Muscle layer of duodenum (tissue), 2 donors: ENCODE data around the gene NUAK2.
"Not testable (repeated sequence)": the region's sequence is repeated elsewhere in the genome, so short reads cannot be mapped to it uniquely, and the experiment has no call there.

Experiments used
- H3K27ac ChIP-seq: one replicate; pipeline ENCODE4 v1.7.0; 2013; ENCODE audit warnings: mild to moderate bottlenecking, low read length
- H3K27me3 ChIP-seq: one replicate; pipeline ENCODE4 v1.7.0; 2013; ENCODE audit warnings: low read depth, mild to moderate bottlenecking, control low read depth, low read length
- H3K36me3 ChIP-seq, 2 donors: one replicate each; pipeline ENCODE4 v1.7.0; 2013; ENCODE audit warnings: low read length in 2 of 2, control low read depth in 1 of 2, mild to moderate bottlenecking in 1 of 2; ENCODE audit not compliant: insufficient read depth in 2 of 2, control insufficient read depth in 1 of 2
- H3K4me1 ChIP-seq, 2 donors: one replicate each; pipeline ENCODE4 v1.7.0; 2013; ENCODE audit warnings: low read length in 2 of 2, mild to moderate bottlenecking in 2 of 2, control low read depth in 1 of 2, moderate library complexity in 1 of 2; ENCODE audit not compliant: insufficient read depth in 2 of 2, control insufficient read depth in 1 of 2
- H3K4me3 ChIP-seq, 2 donors: one replicate each; pipeline ENCODE4 v1.7.0; 2013; ENCODE audit warnings: low read length in 2 of 2, low read depth in 1 of 2, mild to moderate bottlenecking in 1 of 2
- H3K9me3 ChIP-seq, 2 donors: one replicate each; pipeline ENCODE4 v1.7.0; 2013; ENCODE audit warnings: low read length in 2 of 2, control low read depth in 1 of 2, mild to moderate bottlenecking in 1 of 2; ENCODE audit not compliant: control insufficient read depth in 1 of 2
- donor health status: healthy.

Gene NUAK2

GRCh38 chr1:205321162-205321958 is at the start of gene NUAK2:
Gene NUAK2, minus strand, starts transcription at chr1:205321745. Its CDS starts 117 bp downstream, at chr1:205321628.
- Histone ChIP-seq H3K27me3 (no peaks in the 10 kb centered on the region), H3K36me3 (no peaks in the 10 kb centered on the region), H3K4me3 (peak within 1 kb of the TSS; percentile 86 to 93), H3K9me3 (no peaks in the 10 kb centered on the region), H3K4me1 (peaks cover 5 to 32% of the 10 kb centered on the region in 2 donors), H3K27ac (peak within 1 kb of the TSS; percentile 64)

GRCh38 chr1:205370780-205371179 is 49.2 kb upstream of the NUAK2 start:
- Histone ChIP-seq H3K36me3 (no peaks in the 10 kb centered on the region), H3K27ac (no peak overlapping the region), H3K9me3 (no peaks in the 10 kb centered on the region), H3K4me1 (peaks cover 7 to 8% of the 10 kb centered on the region in 2 donors), H3K27me3 (peaks cover 3% of the 10 kb centered on the region), H3K4me3 (no peak overlapping the region)

GRCh38 chr1:205369701-205370123 is 48.2 kb upstream of the NUAK2 start:
- no peak overlapping the region for H3K27ac ChIP-seq

GRCh38 chr1:205368478-205368877 is 46.9 kb upstream of the NUAK2 start:
- no peak overlapping the region for H3K27ac ChIP-seq
- H3K4me1 ChIP-seq: peaks cover 3 to 9% of the 10 kb centered on the region in 2 donors
- H3K36me3 ChIP-seq: no peaks in the 10 kb centered on the region

More at GRCh38 chr1:205369701-205370123, 48.2 kb upstream of the NUAK2 start:
- no peaks in the 10 kb centered on the region for H3K36me3 ChIP-seq
- H3K9me3 ChIP-seq: no peaks in the 10 kb centered on the region
- H3K27me3 ChIP-seq: peaks cover 3% of the 10 kb centered on the region
- H3K4me1 ChIP-seq: peaks cover 6 to 9% of the 10 kb centered on the region in 2 donors
- no peak overlapping the region for H3K4me3 ChIP-seq

GRCh38 chr1:205365945-205366463 is 44.5 kb upstream of the NUAK2 start:
- Histone ChIP-seq H3K27me3 (no peaks in the 10 kb centered on the region), H3K4me3 (no peak overlapping the region), H3K9me3 (no peaks in the 10 kb centered on the region), H3K4me1 (peaks cover 0 to 9% of the 10 kb centered on the region in 2 donors), H3K36me3 (no peaks in the 10 kb centered on the region), H3K27ac (no peak overlapping the region)

More at GRCh38 chr1:205368478-205368877, 46.9 kb upstream of the NUAK2 start:
- Histone ChIP-seq H3K9me3 (no peaks in the 10 kb centered on the region), H3K4me3 (no peak overlapping the region), H3K27me3 (peaks cover 3% of the 10 kb centered on the region)

GRCh38 chr1:205365086-205365485 is 43.5 kb upstream of the NUAK2 start:
- not testable (repeated sequence) for H3K4me3 ChIP-seq, H3K27ac ChIP-seq, H3K36me3 ChIP-seq, H3K4me1 ChIP-seq, H3K9me3 ChIP-seq, H3K27me3 ChIP-seq

- Histone ChIP-seq H3K4me3 (no peak overlapping the region), H3K36me3 (no peaks in the 10 kb centered on the region), H3K27me3 (no peaks in the 10 kb centered on the region), H3K9me3 (no peaks in the 10 kb centered on the region), H3K27ac (no peak overlapping the region), H3K4me1 (peaks cover 2 to 12% of the 10 kb centered on the region in 2 donors)
These were observed 39.3 kb upstream of the NUAK2 start for GRCh38 chr1:205360891-205361290.

GRCh38 chr1:205359771-205360565 is 38.4 kb upstream of the NUAK2 start:
- no peak overlapping the region for H3K27ac ChIP-seq
- no peaks in the 10 kb centered on the region for H3K27me3 ChIP-seq
- H3K36me3 ChIP-seq: no peaks in the 10 kb centered on the region
- no peak overlapping the region for H3K4me3 ChIP-seq
- no peaks in the 10 kb centered on the region for H3K9me3 ChIP-seq
- peaks cover 0 to 12% of the 10 kb centered on the region in 2 donors for H3K4me1 ChIP-seq

- H3K27me3 ChIP-seq: no peaks in the 10 kb centered on the region
- no peak overlapping the region for H3K27ac ChIP-seq
- no peaks in the 10 kb centered on the region for H3K9me3 ChIP-seq
- peaks cover 0 to 12% of the 10 kb centered on the region in 2 donors for H3K4me1 ChIP-seq
- no peak overlapping the region for H3K4me3 ChIP-seq
- no peaks in the 10 kb centered on the region for H3K36me3 ChIP-seq
These were observed 37.0 kb upstream of the NUAK2 start for GRCh38 chr1:205358579-205358978.

GRCh38 chr1:205357567-205357966 is 36.0 kb upstream of the NUAK2 start:
- Histone ChIP-seq H3K27me3 (no peaks in the 10 kb centered on the region), H3K4me3 (no peak overlapping the region), H3K9me3 (no peaks in the 10 kb centered on the region), H3K4me1 (peaks cover 0 to 12% of the 10 kb centered on the region in 2 donors), H3K36me3 (no peaks in the 10 kb centered on the region), H3K27ac (no peak overlapping the region)

GRCh38 chr1:205356440-205357139 is 35.0 kb upstream of the NUAK2 start, which contains the start of gene KLHDC8A:
Gene KLHDC8A, minus strand, starts transcription at chr1:205356922. Its CDS starts 13,318 bp downstream, at chr1:205343604.
- Histone ChIP-seq H3K27ac (peak within 1 kb of the TSS; percentile 47), H3K4me3 (peak within 1 kb of the TSS in 1 of 2 donors; percentile 22), H3K27me3 (no peaks in the 10 kb centered on the region), H3K9me3 (no peaks in the 10 kb centered on the region), H3K4me1 (peaks cover 0 to 12% of the 10 kb centered on the region in 2 donors), H3K36me3 (no peaks in the 10 kb centered on the region)
